Left lobe of liver (tissue), 1 donor: ENCODE measurements around the gene MMP21. TPM values are rescaled to one million over a fixed set of nuclear protein-coding genes. Genes with fewer than 3 reads are reported as not detected.

Source experiments
- total RNA-seq: library from RNA; stranded (reverse); gene quantifications from one replicate; pipeline ENCODE4 v1.2.1, GENCODE V29; 2021
- donor health status: DM: no; HTN: yes; CAD: no.

MMP21 gene
- total RNA-seq, 1 donor from 2014 or later, result 0.20 TPM

Other genes starting within 250 kb of the MMP21 start
- gene TEX36, start 92.7 kb downstream of the MMP21 start, total RNA-seq, result not detected
- 5.7 TPM for gene EDRF1, start 56.1 kb downstream of the MMP21 start, total RNA-seq
- gene UROS, start 47.4 kb upstream of the MMP21 start, total RNA-seq, result 28.3 TPM
- gene BCCIP, start 47.7 kb upstream of the MMP21 start, total RNA-seq, result 25.3 TPM
- 12.7 TPM for gene DHX32, start 105.5 kb upstream of the MMP21 start, total RNA-seq
- not detected for gene FANK1, start 120.7 kb upstream of the MMP21 start, total RNA-seq